HEK293 (cell line): ENCODE results near the gene ABCA7.

Experiments used
- BCL11B ChIP-seq: fragments of 450-650 bp; formaldehyde crosslinking; IDR thresholded peaks from 2 replicates; pipeline ENCODE4 v1.5.1; 2016; ENCODE audit warnings: low read depth, missing biosample characterization, missing genetic modification characterization
- KLF16 ChIP-seq: fragments of 450-650 bp; formaldehyde crosslinking; IDR thresholded peaks from 2 replicates; pipeline ENCODE4 v1.5.1; 2017; ENCODE audit warnings: missing biosample characterization, missing genetic modification characterization
- MYNN ChIP-seq: fragments of 450-650 bp; formaldehyde crosslinking; IDR thresholded peaks from 2 replicates; pipeline ENCODE4 v1.5.1; 2016; ENCODE audit warnings: missing biosample characterization, missing genetic modification characterization, borderline replicate concordance
- MZF1 ChIP-seq: fragments of 450-650 bp; formaldehyde crosslinking; IDR thresholded peaks from 2 replicates; pipeline ENCODE4 v1.5.1; 2017; ENCODE audit warnings: missing biosample characterization, missing genetic modification characterization, borderline replicate concordance
- OVOL3 ChIP-seq: fragments of 450-650 bp; formaldehyde crosslinking; IDR thresholded peaks from 2 replicates; pipeline ENCODE4 v1.5.1; 2016; ENCODE audit warnings: missing biosample characterization, missing genetic modification characterization
- PRDM1 ChIP-seq: fragments of 450-650 bp; formaldehyde crosslinking; IDR thresholded peaks from 2 replicates; pipeline ENCODE4; 2016; ENCODE audit warnings: missing biosample characterization, missing genetic modification characterization
- PRDM4 ChIP-seq: fragments of 450-650 bp; formaldehyde crosslinking; IDR thresholded peaks from 2 replicates; pipeline ENCODE4 v1.5.1; 2017; ENCODE audit warnings: missing biosample characterization, missing genetic modification characterization
- REPIN1 ChIP-seq: fragments of 450-650 bp; formaldehyde crosslinking; IDR thresholded peaks from 2 replicates; pipeline ENCODE4 v1.5.1; 2017; ENCODE audit warnings: missing biosample characterization, missing genetic modification characterization, low read depth
- SP7 ChIP-seq: fragments of 450-650 bp; formaldehyde crosslinking; IDR thresholded peaks from 2 replicates; pipeline ENCODE4 v1.5.1; 2016; ENCODE audit warnings: missing biosample characterization, missing genetic modification characterization
- ZBTB20 ChIP-seq: fragments of 450-650 bp; formaldehyde crosslinking; IDR thresholded peaks from 2 replicates; pipeline ENCODE4 v1.5.1; 2016; ENCODE audit warnings: missing biosample characterization, missing genetic modification characterization
- ZNF10 ChIP-seq: fragments of 450-650 bp; formaldehyde crosslinking; IDR thresholded peaks from 2 replicates; pipeline ENCODE4 v1.5.1; 2017; ENCODE audit warnings: missing biosample characterization, missing genetic modification characterization
- ZNF121 ChIP-seq: fragments of 450-650 bp; formaldehyde crosslinking; IDR thresholded peaks from 2 replicates; pipeline ENCODE4 v1.5.1; 2016; ENCODE audit warnings: missing biosample characterization, missing genetic modification characterization
- ZNF266 ChIP-seq: fragments of 450-650 bp; formaldehyde crosslinking; IDR thresholded peaks from 2 replicates; pipeline ENCODE4 v1.5.1; 2016; ENCODE audit warnings: missing biosample characterization, missing genetic modification characterization, low read depth
- ZNF341 ChIP-seq: fragments of 450-650 bp; formaldehyde crosslinking; IDR thresholded peaks from 2 replicates; pipeline ENCODE4; 2016; ENCODE audit warnings: low read depth, missing biosample characterization, missing genetic modification characterization
- ZNF350 ChIP-seq: fragments of 450-650 bp; formaldehyde crosslinking; IDR thresholded peaks from 2 replicates; pipeline ENCODE4 v1.5.0; 2017; ENCODE audit warnings: missing biosample characterization, mild to moderate bottlenecking, missing genetic modification characterization
- ZNF416 ChIP-seq: fragments of 450-650 bp; formaldehyde crosslinking; IDR thresholded peaks from 2 replicates; pipeline ENCODE4 v1.5.1; 2016; ENCODE audit warnings: missing biosample characterization, missing genetic modification characterization
- ZNF433 ChIP-seq: fragments of 450-650 bp; formaldehyde crosslinking; IDR thresholded peaks from 2 replicates; pipeline ENCODE4 v1.5.1; 2016; ENCODE audit warnings: missing biosample characterization, missing genetic modification characterization, low read depth
- ZNF549 ChIP-seq: fragments of 450-650 bp; IDR thresholded peaks from 2 replicates; pipeline ENCODE4 v1.5.1; 2018; ENCODE audit warnings: missing biosample characterization, missing genetic modification characterization, mild to moderate bottlenecking, inconsistent platforms, moderate library complexity
- ZNF610 ChIP-seq: fragments of 450-650 bp; formaldehyde crosslinking; IDR thresholded peaks from 2 replicates; pipeline ENCODE4 v1.5.1; 2016; ENCODE audit warnings: missing biosample characterization, missing genetic modification characterization, borderline replicate concordance
- ZNF670 ChIP-seq: fragments of 450-650 bp; formaldehyde crosslinking; IDR thresholded peaks from 2 replicates; pipeline ENCODE4 v1.5.1; 2016; ENCODE audit warnings: missing biosample characterization, missing genetic modification characterization, low read depth
- ZNF692 ChIP-seq: fragments of 450-650 bp; formaldehyde crosslinking; IDR thresholded peaks from 2 replicates; pipeline ENCODE4 v1.5.1; 2016; ENCODE audit warnings: missing biosample characterization, missing genetic modification characterization
- ZNF768 ChIP-seq: fragments of 450-650 bp; formaldehyde crosslinking; IDR thresholded peaks from 2 replicates; pipeline ENCODE4 v1.5.1; 2018; ENCODE audit warnings: missing biosample characterization, mild to moderate bottlenecking, missing genetic modification characterization
- ZNF791 ChIP-seq: fragments of 450-650 bp; formaldehyde crosslinking; IDR thresholded peaks from 2 replicates; pipeline ENCODE4 v1.5.1; 2016; ENCODE audit warnings: missing biosample characterization, missing genetic modification characterization
- ZNF792 ChIP-seq: fragments of 450-650 bp; formaldehyde crosslinking; IDR thresholded peaks from 2 replicates; pipeline ENCODE4 v1.5.1; 2016; ENCODE audit warnings: missing biosample characterization, missing genetic modification characterization
- ZNF830 ChIP-seq: fragments of 450-650 bp; IDR thresholded peaks from 2 replicates; pipeline ENCODE4 v1.5.0; 2018; ENCODE audit warnings: missing biosample characterization, missing genetic modification characterization, low read depth, mild to moderate bottlenecking, moderate library complexity
- ZNF843 ChIP-seq: fragments of 450-650 bp; formaldehyde crosslinking; IDR thresholded peaks from 2 replicates; pipeline ENCODE4 v1.5.1; 2016; ENCODE audit warnings: missing biosample characterization, missing genetic modification characterization
- ZSCAN23 ChIP-seq: fragments of 450-650 bp; formaldehyde crosslinking; IDR thresholded peaks from 2 replicates; pipeline ENCODE4 v1.5.1; 2016; ENCODE audit warnings: missing biosample characterization, missing genetic modification characterization
- TF ChIP-seq, protein P1 (sequence below): fragments of 450-650 bp; formaldehyde crosslinking; IDR thresholded peaks from 2 replicates; pipeline ENCODE4 v1.5.1; 2017; ENCODE audit warnings: missing biosample characterization, missing genetic modification characterization
- TF ChIP-seq, protein P2 (sequence below): fragments of 450-650 bp; formaldehyde crosslinking; IDR thresholded peaks from 2 replicates; pipeline ENCODE4 v1.5.0; 2017; ENCODE audit warnings: missing biosample characterization, missing genetic modification characterization, borderline replicate concordance
- TF ChIP-seq, protein P3 (sequence below): fragments of 450-650 bp; formaldehyde crosslinking; IDR thresholded peaks from 2 replicates; pipeline ENCODE4 v1.5.1; 2016; ENCODE audit warnings: missing biosample characterization, missing genetic modification characterization
- TF ChIP-seq, protein P4 (sequence below): fragments of 450-650 bp; formaldehyde crosslinking; IDR thresholded peaks from 2 replicates; pipeline ENCODE4 v1.5.1; 2016; ENCODE audit warnings: missing biosample characterization, missing genetic modification characterization

ABCA7 gene

GRCh38 chr19:1094978-1095701, 55.2 kb downstream of the ABCA7 start, which contains the start of gene POLR2E (continued):
- TF ChIP-seq MYNN (tag by site-specific recombination) (no peak), MZF1 (no peak), SP7 (tag by site-specific recombination) (peak; percentile 64; the same call in 1 of the 2 replicates), ZNF768 (no peak), ZNF791 (no peak), PRDM4 (tag by site-specific recombination) (no peak), ZSCAN23 (no peak), OVOL3 (no peak), ZNF10 (tag by site-specific recombination) (no peak), ZNF433 (no peak), ZNF692 (peak; percentile 84), ZNF341 (no peak), ZNF843 (no peak), ZNF266 (no peak), REPIN1 (tag by site-specific recombination) (no peak), ZNF830 (tag by site-specific recombination) (no peak), ZBTB20 (tag by site-specific recombination) (no peak), ZNF670 (tag by site-specific recombination) (no peak), BCL11B (tag by site-specific recombination) (no peak), KLF16 (tag by site-specific recombination) (peak; percentile 14; the same call in 1 of the 2 replicates), ZNF121 (no peak), ZNF350 (tag by site-specific recombination) (no peak), ZNF416 (tag by site-specific recombination) (no peak), ZNF549 (tag by site-specific recombination) (no peak), ZNF792 (tag by site-specific recombination) (no peak), ZNF610 (peak; percentile 81; the same call in 1 of the 2 replicates), PRDM1 (tag by site-specific recombination) (no peak)
- TF ChIP-seq, protein P1, sequence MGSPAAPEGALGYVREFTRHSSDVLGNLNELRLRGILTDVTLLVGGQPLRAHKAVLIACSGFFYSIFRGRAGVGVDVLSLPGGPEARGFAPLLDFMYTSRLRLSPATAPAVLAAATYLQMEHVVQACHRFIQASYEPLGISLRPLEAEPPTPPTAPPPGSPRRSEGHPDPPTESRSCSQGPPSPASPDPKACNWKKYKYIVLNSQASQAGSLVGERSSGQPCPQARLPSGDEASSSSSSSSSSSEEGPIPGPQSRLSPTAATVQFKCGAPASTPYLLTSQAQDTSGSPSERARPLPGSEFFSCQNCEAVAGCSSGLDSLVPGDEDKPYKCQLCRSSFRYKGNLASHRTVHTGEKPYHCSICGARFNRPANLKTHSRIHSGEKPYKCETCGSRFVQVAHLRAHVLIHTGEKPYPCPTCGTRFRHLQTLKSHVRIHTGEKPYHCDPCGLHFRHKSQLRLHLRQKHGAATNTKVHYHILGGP (tag by site-specific recombination), result no peak
- TF ChIP-seq, protein P2, sequence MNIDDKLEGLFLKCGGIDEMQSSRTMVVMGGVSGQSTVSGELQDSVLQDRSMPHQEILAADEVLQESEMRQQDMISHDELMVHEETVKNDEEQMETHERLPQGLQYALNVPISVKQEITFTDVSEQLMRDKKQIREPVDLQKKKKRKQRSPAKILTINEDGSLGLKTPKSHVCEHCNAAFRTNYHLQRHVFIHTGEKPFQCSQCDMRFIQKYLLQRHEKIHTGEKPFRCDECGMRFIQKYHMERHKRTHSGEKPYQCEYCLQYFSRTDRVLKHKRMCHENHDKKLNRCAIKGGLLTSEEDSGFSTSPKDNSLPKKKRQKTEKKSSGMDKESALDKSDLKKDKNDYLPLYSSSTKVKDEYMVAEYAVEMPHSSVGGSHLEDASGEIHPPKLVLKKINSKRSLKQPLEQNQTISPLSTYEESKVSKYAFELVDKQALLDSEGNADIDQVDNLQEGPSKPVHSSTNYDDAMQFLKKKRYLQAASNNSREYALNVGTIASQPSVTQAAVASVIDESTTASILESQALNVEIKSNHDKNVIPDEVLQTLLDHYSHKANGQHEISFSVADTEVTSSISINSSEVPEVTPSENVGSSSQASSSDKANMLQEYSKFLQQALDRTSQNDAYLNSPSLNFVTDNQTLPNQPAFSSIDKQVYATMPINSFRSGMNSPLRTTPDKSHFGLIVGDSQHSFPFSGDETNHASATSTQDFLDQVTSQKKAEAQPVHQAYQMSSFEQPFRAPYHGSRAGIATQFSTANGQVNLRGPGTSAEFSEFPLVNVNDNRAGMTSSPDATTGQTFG (tag by site-specific recombination), result no peak
- TF ChIP-seq, protein P3, sequence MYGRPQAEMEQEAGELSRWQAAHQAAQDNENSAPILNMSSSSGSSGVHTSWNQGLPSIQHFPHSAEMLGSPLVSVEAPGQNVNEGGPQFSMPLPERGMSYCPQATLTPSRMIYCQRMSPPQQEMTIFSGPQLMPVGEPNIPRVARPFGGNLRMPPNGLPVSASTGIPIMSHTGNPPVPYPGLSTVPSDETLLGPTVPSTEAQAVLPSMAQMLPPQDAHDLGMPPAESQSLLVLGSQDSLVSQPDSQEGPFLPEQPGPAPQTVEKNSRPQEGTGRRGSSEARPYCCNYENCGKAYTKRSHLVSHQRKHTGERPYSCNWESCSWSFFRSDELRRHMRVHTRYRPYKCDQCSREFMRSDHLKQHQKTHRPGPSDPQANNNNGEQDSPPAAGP (tag by site-specific recombination), result no peak
- TF ChIP-seq, protein P4, sequence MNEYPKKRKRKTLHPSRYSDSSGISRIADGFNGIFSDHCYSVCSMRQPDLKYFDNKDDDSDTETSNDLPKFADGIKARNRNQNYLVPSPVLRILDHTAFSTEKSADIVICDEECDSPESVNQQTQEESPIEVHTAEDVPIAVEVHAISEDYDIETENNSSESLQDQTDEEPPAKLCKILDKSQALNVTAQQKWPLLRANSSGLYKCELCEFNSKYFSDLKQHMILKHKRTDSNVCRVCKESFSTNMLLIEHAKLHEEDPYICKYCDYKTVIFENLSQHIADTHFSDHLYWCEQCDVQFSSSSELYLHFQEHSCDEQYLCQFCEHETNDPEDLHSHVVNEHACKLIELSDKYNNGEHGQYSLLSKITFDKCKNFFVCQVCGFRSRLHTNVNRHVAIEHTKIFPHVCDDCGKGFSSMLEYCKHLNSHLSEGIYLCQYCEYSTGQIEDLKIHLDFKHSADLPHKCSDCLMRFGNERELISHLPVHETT (tag by site-specific recombination), result 0 out of 2 replicates have a peak, but pooled peaks have one; percentile 37
